Measurements from ENCODE around the gene RPN2.

RPN2 gene

GRCh38 chr20:37274851-37275524 is 95.9 kb downstream of the RPN2 start:
- DNase-seq = no peak
- Mint-ChIP-seq H3K27me3 (ENCODE audit: low read depth, poor library complexity) (peaks cover 28% of the 10 kb centered on the region), H3K4me1 (peaks cover 10% of the 10 kb centered on the region), H3K36me3 (ENCODE audit: low read depth) (no peaks in the 10 kb centered on the region), H3K9me3 (no peaks in the 10 kb centered on the region), H3K27ac (no peak overlapping the region), H3K4me3 (no peak overlapping the region)
- TF ChIP-seq CTCF (IDR thresholded peaks at IDR 0.05) = no peak

- no peak for DNase-seq
- Mint-ChIP-seq H3K36me3 (ENCODE audit: low read depth) (no peaks in the 10 kb centered on the region), H3K27me3 (ENCODE audit: low read depth, poor library complexity) (peaks cover 26% of the 10 kb centered on the region), H3K4me1 (peaks cover 16% of the 10 kb centered on the region), H3K27ac (no peak overlapping the region), H3K4me3 (no peak overlapping the region), H3K9me3 (no peaks in the 10 kb centered on the region)
- TF ChIP-seq CTCF (IDR thresholded peaks at IDR 0.05) = no peak
These were observed 97.5 kb downstream of the RPN2 start for GRCh38 chr20:37276494-37277252.

- Mint-ChIP-seq H3K27ac (no peak overlapping the region), H3K9me3 (no peaks in the 10 kb centered on the region), H3K36me3 (ENCODE audit: low read depth) (no peaks in the 10 kb centered on the region), H3K27me3 (ENCODE audit: low read depth, poor library complexity) (peaks cover 26% of the 10 kb centered on the region), H3K4me1 (peaks cover 19% of the 10 kb centered on the region), H3K4me3 (no peak overlapping the region)
- DNase-seq = no peak
- no peak for TF ChIP-seq CTCF (IDR thresholded peaks at IDR 0.05)
These were observed 98.1 kb downstream of the RPN2 start for GRCh38 chr20:37277253-37277593.

GRCh38 chr20:37278966-37279590 is 99.9 kb downstream of the RPN2 start:
- peaks cover 19% of the 10 kb centered on the region for H3K27me3 Mint-ChIP-seq (ENCODE audit: low read depth, poor library complexity)
- H3K9me3 Mint-ChIP-seq = no peaks in the 10 kb centered on the region
- DNase-seq = no peak
- no peak for TF ChIP-seq CTCF (IDR thresholded peaks at IDR 0.05)
- peaks cover 31% of the 10 kb centered on the region for H3K4me1 Mint-ChIP-seq
- no peak overlapping the region for H3K27ac Mint-ChIP-seq
- H3K4me3 Mint-ChIP-seq = no peak overlapping the region
- H3K36me3 Mint-ChIP-seq (ENCODE audit: low read depth) = no peaks in the 10 kb centered on the region

- Mint-ChIP-seq H3K9me3 (no peaks in the 10 kb centered on the region), H3K27me3 (ENCODE audit: low read depth, poor library complexity) (peaks cover 17% of the 10 kb centered on the region), H3K4me3 (no peak overlapping the region), H3K4me1 (peaks cover 34% of the 10 kb centered on the region), H3K36me3 (ENCODE audit: low read depth) (no peaks in the 10 kb centered on the region), H3K27ac (no peak overlapping the region)
- TF ChIP-seq CTCF (IDR thresholded peaks at IDR 0.05) = no peak
- no peak for DNase-seq
These were observed 100.7 kb downstream of the RPN2 start for GRCh38 chr20:37279820-37280219.

Measured in nephron progenitor cell (in vitro differentiated cells).